GM19240 (cell line): ENCODE results near the gene ANKRD26.
"Not testable (repeated sequence)": the region's sequence is repeated elsewhere in the genome, so short reads cannot be mapped to it uniquely, and the experiment has no call there.

ENCODE experiments used
- DNase-seq: peaks from one replicate; pipeline ENCODE4 v3.0.0; 2011; ENCODE audit warnings: low spot score; ENCODE audit not compliant: insufficient read length

Gene ANKRD26

DNA sequence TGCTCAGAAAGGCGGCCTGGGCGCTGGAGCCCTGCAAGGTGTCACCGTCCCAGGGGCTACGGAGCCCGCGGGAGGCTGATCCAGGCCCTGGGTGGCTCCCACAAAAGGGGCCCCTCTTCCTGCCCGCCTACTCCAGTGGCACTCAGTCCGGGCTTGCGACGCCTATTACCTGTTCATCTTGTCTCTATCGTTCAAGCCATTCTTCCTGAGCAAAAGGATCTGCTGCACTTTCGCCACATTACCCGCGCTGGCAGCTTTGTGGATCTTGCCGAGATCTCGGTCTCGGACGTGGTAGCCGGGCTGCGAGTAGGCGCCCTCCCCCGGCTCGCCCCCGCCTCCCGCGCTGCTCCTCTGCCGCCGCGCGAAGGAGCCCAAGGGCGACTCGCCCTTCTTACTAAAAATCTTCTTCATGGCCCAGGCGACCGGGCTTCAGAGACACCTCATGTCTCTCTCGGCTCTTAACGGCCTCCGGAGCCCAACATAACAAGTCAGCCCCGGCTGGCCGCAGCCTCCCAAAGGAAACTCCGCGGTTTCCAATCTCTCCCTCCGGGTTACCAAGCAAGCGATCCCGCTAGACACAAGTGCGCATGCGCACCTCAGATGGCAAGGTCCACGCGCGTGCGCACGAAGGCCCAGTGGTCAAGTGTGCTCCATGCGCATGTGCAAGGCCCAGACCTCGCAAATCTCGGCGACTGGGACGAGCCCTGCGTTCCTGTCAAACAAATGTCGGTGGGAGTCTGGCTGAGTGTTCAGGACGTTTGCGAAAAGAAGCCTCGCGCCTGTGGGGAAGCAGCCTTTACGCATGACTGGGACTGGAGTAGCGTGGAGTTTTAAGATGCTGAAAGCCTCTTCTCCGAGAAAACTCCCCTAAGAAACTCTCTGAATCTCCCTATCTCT is at the start of gene ANKRD26:
Gene ANKRD26 (minus strand): TSS at position 579 of the 897 bp plus-strand sequence. CDS start 168 bp downstream, at position 411.
- DNase-seq: peak; percentile 88

- DNase-seq: no peak
Observed at GRCh38 chr10:27147701-27148100, 47.4 kb upstream of the ANKRD26 start.

- no peak for DNase-seq
Observed at GRCh38 chr10:27145937-27146336, 45.6 kb upstream of the ANKRD26 start.

DNA sequence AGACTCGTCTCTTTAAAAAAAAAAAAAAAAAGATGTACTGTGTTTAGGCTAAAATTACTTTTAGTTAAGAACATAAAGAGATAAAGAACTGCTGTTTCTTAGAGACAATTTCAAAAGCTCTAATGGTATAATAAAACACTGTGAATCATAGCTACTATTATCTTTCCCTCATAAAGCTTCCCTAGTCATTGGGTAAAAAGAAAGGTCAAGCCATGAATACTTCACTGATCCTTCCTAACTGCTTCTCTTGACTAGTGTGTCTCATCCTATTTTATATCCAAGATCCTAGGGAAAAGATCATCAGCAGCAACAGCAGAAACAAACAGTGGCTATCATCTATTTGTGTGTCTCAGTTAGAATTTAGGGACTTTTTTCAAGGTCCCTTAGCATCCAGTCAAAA is 43.4 kb upstream of the ANKRD26 start:
- no peak for DNase-seq

DNA sequence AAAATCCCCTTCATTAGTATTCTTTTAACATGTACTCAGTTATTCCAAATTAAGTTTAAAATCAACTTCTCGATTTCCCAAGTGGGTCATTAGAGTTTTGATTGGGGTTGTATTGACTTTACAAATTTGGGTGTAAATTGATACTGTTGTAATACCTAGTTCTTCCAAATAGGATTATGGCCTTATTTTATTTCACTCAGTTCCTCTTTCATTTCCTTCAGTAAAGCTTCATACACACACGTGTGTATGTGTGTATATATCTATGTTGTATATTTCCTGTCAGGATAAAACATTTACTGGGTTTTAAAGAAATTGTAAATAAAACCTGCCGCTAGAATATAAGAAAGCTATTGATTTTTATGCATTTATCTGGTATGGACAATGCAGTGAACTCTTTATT is 38.0 kb upstream of the ANKRD26 start:
- DNase-seq: no peak

GRCh38 chr10:27134371-27134770 is 34.1 kb upstream of the ANKRD26 start:
- DNase-seq: no peak

- no peak for DNase-seq
Observed at GRCh38 chr10:27108165-27108564, 7.9 kb upstream of the ANKRD26 start.

GRCh38 chr10:27104919-27105318 is 4.6 kb upstream of the ANKRD26 start:
- no peak for DNase-seq

GRCh38 chr10:27100813-27101347 is 586 bp upstream of the ANKRD26 start:
- no peak for DNase-seq

DNA sequence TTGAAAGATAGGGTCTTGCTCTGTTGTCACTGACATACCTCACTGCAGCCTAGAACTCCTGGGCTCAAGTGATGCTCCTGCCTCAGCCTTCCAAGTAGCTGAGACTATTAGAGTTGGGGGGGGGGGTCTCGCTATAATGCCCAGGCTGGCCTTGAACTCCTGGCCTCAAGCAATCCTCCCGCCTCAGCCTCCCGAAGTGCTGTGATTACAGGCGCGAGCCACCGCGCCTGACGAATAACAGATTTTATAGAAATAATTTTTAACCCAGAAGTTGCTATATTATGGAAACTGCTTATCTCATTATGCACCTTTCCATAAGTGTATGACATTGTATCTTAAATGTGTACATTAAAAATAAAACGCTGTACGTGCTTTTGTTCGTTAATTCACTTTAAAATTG is 846 bp downstream of the ANKRD26 start:
- DNase-seq: no peak

DNA sequence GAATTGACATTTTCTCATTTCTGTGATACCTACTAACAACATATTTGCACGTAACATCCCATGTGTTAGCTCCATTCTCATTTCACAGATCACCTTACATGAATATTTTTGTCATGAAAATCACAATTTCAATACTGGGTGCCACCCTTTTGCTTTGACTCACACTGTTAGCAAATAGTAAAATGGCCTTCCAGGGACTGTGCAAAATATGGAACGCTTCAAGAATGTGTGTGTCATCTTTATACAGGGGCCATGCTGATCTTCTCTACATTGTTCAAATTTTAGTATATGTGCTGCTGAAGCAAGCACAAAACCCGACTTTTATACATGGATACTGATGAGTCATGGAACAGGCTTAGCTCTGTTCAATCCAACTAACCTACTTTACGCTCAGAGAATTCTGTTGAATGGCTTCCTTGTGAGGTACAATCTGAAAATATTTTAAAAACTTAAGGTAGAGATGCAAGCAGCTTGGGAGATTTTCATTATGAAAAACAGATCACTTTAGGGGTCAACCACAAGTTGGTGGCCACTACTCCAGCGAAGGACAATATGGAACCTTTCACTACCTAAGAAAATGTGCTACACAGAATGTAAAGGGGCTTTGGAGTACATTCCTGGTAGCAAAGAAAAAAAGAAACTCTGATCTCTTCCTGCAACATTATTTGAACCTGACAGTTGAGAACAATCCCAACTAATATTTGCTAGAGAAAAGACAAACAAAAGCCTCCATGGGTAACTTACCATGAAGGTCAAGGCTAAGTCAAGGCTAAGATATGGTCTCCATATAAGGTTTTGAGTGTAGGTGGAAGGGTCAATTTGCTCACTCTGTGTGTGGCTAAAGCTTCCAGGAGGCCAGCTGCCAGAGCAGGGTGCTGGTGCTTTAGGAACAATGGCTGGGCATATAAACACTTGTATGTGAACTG is 11.9 kb downstream of the ANKRD26 start:
- DNase-seq: no peak

DNA sequence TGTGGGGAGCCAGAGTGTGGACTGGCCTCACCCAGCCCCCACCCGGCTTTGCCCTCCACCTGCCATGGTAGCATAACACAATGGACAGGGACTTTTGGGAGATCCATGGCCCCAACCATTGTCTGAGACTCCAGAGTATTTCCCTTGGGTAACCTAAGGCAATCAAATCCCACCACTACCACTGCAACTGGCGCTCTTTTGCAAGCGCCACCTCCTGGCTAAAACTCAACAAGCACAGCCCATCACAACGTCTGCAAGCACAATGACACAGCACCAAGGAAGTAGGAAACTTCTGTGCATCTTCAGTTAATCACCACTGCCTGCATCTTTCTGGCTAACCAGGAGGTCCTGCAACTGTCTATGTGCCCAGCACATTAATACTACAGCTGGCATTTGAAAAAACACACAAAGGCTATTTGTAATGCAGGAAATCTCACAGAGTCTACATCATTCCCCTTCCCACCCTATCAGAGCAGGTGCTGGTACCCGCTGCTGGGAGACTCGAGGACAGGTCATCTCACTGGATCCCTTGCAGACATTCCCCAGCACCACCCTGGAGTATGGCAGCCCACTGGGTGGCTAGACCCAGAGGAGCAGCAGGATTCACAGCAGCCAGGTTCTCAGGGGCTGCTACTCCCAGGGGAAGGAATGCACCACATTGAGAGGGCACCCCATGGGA is 27.7 kb downstream of the ANKRD26 start:
- DNase-seq: no peak

DNA sequence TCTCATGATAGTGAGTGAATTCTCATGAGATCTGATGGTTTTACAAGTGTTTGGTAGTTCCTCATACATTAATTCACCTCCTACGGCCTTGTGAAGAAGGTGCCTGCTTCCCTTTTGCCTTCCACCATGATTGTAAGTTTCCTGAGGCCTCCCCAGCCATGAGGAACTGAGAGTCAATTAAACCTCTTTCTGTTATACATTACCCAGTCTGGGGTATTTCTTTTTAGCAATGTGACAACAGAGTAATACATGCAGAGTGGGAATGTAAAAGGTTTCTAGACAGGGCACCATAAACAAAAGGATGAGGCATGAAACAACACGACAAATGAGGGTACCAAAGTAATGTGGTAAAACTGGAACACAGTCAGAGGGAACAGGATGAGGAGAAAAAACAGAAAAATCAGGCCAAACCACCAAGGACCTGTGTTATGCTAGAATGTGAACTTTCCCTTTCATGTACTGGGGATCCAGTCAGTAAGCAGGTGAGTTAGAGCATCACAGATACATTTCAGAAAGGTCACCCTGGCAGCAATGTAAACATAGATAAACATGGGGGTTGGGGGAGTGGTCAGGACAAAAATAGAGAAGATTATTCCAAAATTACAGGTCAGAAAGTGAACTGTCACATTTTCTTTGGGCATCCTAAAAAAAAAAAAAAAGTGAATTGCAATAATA is 31.9 kb downstream of the ANKRD26 start:
- DNase-seq: no peak

- DNase-seq: no peak
Observed at GRCh38 chr10:27065084-27065483, 35.2 kb downstream of the ANKRD26 start.

DNA sequence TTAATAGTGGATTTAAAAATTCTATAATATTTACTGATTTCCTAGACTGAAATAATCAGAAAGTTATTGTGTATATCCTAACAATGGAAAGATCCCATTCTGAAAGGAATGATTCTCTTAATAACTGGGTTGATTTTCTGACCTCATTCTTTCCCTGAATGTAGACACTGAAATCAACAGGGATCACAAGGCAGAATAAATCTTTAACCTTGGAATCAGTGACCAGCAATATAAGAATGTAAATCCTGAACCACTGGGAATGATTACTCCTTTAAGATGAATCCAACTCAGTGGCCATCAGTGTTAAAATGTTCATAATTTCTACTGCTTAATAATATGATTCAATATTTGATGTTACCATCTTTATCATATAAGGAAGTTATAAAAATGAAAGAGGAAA is 47.6 kb downstream of the ANKRD26 start:
- no peak for DNase-seq

DNA sequence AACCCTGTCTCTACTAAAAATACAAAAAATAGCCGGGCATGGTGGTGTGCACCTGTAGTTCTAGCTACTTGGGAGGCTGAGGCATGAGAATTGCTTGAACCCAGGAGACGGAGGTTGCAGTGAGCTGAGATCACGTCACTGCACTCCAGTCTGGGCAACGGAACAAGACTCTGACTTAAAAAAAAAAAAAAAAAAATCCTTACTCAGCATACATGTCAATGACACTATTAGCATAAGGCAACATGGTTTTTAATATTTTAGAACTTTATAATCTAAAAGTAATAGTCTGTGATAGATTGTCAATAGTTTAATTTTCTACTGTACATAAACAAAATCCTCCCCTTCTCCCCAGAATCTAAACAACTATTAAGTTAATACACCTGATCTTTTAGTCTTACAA is 55.0 kb downstream of the ANKRD26 start:
- DNase-seq: not testable (repeated sequence)

GRCh38 chr10:27041196-27041595 is 59.1 kb downstream of the ANKRD26 start:
- DNase-seq: no peak

- no peak for DNase-seq
Observed at GRCh38 chr10:27038168-27038567, 62.1 kb downstream of the ANKRD26 start.

- DNase-seq: no peak
Observed at GRCh38 chr10:27035163-27035562, 65.1 kb downstream of the ANKRD26 start.

- no peak for DNase-seq
Observed at GRCh38 chr10:27030060-27030459, 70.2 kb downstream of the ANKRD26 start.

- DNase-seq: no peak
Observed at GRCh38 chr10:27022048-27022447, 78.2 kb downstream of the ANKRD26 start.
